Measurements from ENCODE around the gene PCNT.
"Not testable (repeated sequence)": the region's sequence is repeated elsewhere in the genome, so short reads cannot be mapped to it uniquely, and the experiment has no call there.

The PCNT gene

DNA sequence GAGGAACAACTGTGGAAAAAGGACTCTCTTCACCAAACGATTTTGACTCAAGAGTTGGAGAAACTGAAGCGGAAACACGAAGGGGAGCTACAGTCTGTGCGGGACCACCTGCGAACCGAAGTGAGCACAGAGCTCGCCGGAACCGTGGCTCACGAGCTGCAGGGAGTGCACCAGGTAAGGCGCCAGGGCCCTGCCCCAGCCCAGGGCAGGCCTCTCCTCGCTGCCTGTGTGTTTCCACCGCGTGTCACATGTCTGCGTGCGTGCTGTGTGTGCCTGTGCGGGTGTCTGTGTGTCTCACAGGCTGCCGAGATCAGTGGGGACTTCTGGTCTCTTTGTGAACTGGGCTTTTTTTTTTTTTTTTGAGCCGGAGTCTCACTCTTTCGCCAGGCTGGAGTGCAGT is 43.0 kb downstream of the PCNT start:
- no peaks in the 10 kb centered on the region for H3K27me3 ChIP-seq (ENCODE audit: control insufficient read depth, insufficient read depth, low read length)
- H3K4me3 ChIP-seq (ENCODE audit: low read length), result no peak overlapping the region
- H3K9ac ChIP-seq (ENCODE audit: low read length), result no peak overlapping the region
- H3K36me3 ChIP-seq (ENCODE audit: control insufficient read depth, low read depth, low read length), result peaks cover 52% of the 10 kb centered on the region
- H3K9me3 ChIP-seq (ENCODE audit: control insufficient read depth, low read depth, low read length), result no peaks in the 10 kb centered on the region
- H3K27ac ChIP-seq (ENCODE audit: low read length), result no peak overlapping the region
- no peaks in the 10 kb centered on the region for H3K4me1 ChIP-seq (ENCODE audit: control insufficient read depth, low read depth, low read length)

GRCh38 chr21:46368533-46369285 is 44.8 kb downstream of the PCNT start:
- Histone ChIP-seq H3K27me3 (ENCODE audit: control insufficient read depth, insufficient read depth, low read length) (no peaks in the 10 kb centered on the region), H3K9me3 (ENCODE audit: control insufficient read depth, low read depth, low read length) (no peaks in the 10 kb centered on the region), H3K27ac (ENCODE audit: low read length) (no peak overlapping the region), H3K4me3 (ENCODE audit: low read length) (no peak overlapping the region), H3K36me3 (ENCODE audit: control insufficient read depth, low read depth, low read length) (peaks cover 39% of the 10 kb centered on the region), H3K9ac (ENCODE audit: low read length) (no peak overlapping the region), H3K4me1 (ENCODE audit: control insufficient read depth, low read depth, low read length) (no peaks in the 10 kb centered on the region)

GRCh38 chr21:46369520-46370235 is 45.7 kb downstream of the PCNT start:
- Histone ChIP-seq H3K4me3 (ENCODE audit: low read length) (no peak overlapping the region), H3K27ac (ENCODE audit: low read length) (no peak overlapping the region), H3K4me1 (ENCODE audit: control insufficient read depth, low read depth, low read length) (no peaks in the 10 kb centered on the region), H3K27me3 (ENCODE audit: control insufficient read depth, insufficient read depth, low read length) (no peaks in the 10 kb centered on the region), H3K9me3 (ENCODE audit: control insufficient read depth, low read depth, low read length) (no peaks in the 10 kb centered on the region), H3K36me3 (ENCODE audit: control insufficient read depth, low read depth, low read length) (peaks cover 30% of the 10 kb centered on the region), H3K9ac (ENCODE audit: low read length) (no peak overlapping the region)

DNA sequence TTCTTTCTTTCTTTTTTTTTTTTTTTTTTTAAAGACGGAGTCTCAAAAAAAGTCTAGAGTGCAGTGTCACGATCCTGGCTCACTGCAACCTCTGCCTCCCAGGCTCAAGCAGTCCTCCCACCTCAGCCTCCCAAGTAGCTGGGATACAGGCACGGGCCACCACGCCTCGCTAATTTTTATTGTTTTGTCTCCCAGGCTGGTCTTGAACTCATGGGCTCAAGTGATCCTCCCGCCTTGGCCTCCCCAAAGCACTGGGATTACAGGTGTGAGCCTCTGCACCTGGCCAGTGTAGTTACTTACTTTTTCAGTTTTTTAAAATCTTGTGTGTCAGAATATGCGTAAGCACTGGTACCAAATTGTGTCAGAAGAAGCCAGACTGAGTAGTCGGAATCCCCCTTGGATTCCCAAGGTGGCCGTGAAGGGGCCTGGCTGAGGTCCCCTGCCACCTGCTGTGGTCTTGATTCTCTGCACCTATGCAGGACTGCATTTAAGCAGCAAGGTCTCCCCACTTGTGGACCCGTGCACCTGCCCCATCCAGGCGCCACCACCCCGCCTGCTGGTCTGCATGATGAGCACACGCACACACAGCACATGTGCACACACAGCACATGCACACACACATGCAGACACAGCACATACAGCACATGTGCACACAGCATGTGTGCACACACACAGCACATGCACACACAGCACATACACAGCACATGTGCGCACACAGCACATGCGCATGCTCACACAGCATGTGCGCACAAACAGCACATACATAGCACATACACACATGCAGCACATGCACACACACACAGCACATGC is 47.5 kb downstream of the PCNT start:
- Histone ChIP-seq H3K4me3 (ENCODE audit: low read length) (no peak overlapping the region), H3K9ac (ENCODE audit: low read length) (no peak overlapping the region), H3K9me3 (ENCODE audit: control insufficient read depth, low read depth, low read length) (no peaks in the 10 kb centered on the region), H3K27me3 (ENCODE audit: control insufficient read depth, insufficient read depth, low read length) (no peaks in the 10 kb centered on the region), H3K4me1 (ENCODE audit: control insufficient read depth, low read depth, low read length) (no peaks in the 10 kb centered on the region), H3K36me3 (ENCODE audit: control insufficient read depth, low read depth, low read length) (peaks cover 20% of the 10 kb centered on the region), H3K27ac (ENCODE audit: low read length) (no peak overlapping the region)

DNA sequence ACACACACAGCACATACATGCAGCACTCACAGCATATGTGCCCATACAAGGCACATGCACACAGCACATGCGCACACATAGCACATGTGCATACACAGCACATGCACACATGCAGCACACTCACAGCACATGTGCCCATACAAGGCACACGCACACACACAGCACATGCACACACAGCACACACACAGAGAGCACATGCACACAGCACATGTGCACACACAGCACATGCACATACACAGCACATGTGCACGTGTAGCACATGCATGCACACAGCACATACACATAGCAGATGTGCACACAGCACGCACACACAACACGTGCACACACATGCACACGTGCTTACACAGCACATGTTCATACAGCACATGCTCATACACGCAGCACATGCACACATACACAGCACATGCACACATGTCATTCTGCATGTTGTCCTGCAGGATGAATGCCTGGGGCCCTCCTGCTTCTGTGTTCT is 48.1 kb downstream of the PCNT start:
- no peak overlapping the region for H3K27ac ChIP-seq (ENCODE audit: low read length)
- peaks cover 13% of the 10 kb centered on the region for H3K36me3 ChIP-seq (ENCODE audit: control insufficient read depth, low read depth, low read length)
- no peaks in the 10 kb centered on the region for H3K4me1 ChIP-seq (ENCODE audit: control insufficient read depth, low read depth, low read length)
- no peaks in the 10 kb centered on the region for H3K27me3 ChIP-seq (ENCODE audit: control insufficient read depth, insufficient read depth, low read length)
- no peak overlapping the region for H3K4me3 ChIP-seq (ENCODE audit: low read length)
- H3K9me3 ChIP-seq (ENCODE audit: control insufficient read depth, low read depth, low read length), result no peaks in the 10 kb centered on the region
- H3K9ac ChIP-seq (ENCODE audit: low read length), result no peak overlapping the region

DNA sequence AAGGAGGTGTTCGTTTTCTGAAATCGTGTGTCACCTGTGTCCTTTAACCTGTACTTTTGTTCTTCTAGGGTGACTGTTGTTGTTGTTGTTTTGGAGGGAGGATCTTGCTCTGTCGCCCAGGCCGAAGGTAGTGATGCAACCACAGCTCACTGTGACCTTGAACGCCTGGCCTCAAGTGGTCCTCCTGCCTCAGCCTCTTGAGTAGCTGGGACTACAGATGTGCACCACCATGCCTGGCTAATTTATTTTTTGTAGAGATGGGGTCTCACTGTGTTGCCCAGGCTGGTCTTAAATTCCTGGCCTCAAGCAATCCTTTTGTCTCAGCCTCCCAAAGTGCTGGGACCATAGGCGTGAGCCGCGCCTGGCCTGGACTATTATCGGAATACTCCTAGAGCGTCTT is 49.0 kb downstream of the PCNT start:
- H3K27me3 ChIP-seq (ENCODE audit: control insufficient read depth, insufficient read depth, low read length); H3K36me3 ChIP-seq (ENCODE audit: control insufficient read depth, low read depth, low read length); H3K4me3 ChIP-seq (ENCODE audit: low read length); H3K9me3 ChIP-seq (ENCODE audit: control insufficient read depth, low read depth, low read length); H3K9ac ChIP-seq (ENCODE audit: low read length); H3K4me1 ChIP-seq (ENCODE audit: control insufficient read depth, low read depth, low read length); H3K27ac ChIP-seq (ENCODE audit: low read length): not testable (repeated sequence)

GRCh38 chr21:46374761-46375389 is 50.9 kb downstream of the PCNT start:
- no peak overlapping the region for H3K9ac ChIP-seq (ENCODE audit: low read length)
- H3K4me1 ChIP-seq (ENCODE audit: control insufficient read depth, low read depth, low read length), result no peaks in the 10 kb centered on the region
- no peaks in the 10 kb centered on the region for H3K9me3 ChIP-seq (ENCODE audit: control insufficient read depth, low read depth, low read length)
- no peak overlapping the region for H3K27ac ChIP-seq (ENCODE audit: low read length)
- no peaks in the 10 kb centered on the region for H3K27me3 ChIP-seq (ENCODE audit: control insufficient read depth, insufficient read depth, low read length)
- H3K4me3 ChIP-seq (ENCODE audit: low read length), result no peak overlapping the region
- peaks cover 5% of the 10 kb centered on the region for H3K36me3 ChIP-seq (ENCODE audit: control insufficient read depth, low read depth, low read length)

DNA sequence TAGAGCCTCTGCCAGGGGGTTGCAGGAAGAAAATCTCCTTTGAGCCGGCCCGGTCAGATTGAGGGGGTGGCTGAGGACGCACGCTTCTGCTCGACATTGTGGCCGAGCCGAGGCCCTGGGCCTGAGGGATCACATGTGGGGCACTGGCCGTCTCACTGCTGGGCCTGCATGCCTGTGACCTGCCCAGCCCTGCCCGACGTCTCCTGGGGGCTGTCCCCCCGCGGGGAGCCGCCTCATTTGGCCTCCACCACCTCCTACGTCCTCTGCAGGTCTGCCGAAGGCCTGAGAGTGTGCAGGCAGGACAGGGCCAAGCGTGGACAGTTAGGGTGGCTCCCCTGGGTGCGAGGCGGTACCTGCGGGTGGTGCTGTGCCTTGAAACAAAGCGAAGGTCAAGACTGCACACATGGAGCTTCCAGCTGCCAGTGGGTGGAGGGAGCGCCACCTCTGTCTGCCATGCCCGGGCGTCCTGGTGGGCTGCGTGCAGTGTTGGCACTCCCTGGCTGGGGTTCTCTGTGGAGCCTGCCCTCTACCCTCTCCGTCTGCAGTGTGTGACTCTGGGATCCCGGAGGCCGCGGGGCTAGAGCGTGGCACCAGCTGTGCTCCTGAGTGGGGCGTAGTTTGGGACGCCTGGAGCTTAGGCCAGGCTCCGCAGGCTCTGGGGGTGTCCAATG is 51.7 kb downstream of the PCNT start:
- no peak overlapping the region for H3K27ac ChIP-seq (ENCODE audit: low read length)
- H3K4me1 ChIP-seq (ENCODE audit: control insufficient read depth, low read depth, low read length), result no peaks in the 10 kb centered on the region
- H3K9me3 ChIP-seq (ENCODE audit: control insufficient read depth, low read depth, low read length), result no peaks in the 10 kb centered on the region
- H3K9ac ChIP-seq (ENCODE audit: low read length), result no peak overlapping the region
- no peaks in the 10 kb centered on the region for H3K27me3 ChIP-seq (ENCODE audit: control insufficient read depth, insufficient read depth, low read length)
- H3K4me3 ChIP-seq (ENCODE audit: low read length), result no peak overlapping the region
- H3K36me3 ChIP-seq (ENCODE audit: control insufficient read depth, low read depth, low read length), result peaks cover 5% of the 10 kb centered on the region

- H3K9me3 ChIP-seq (ENCODE audit: control insufficient read depth, low read depth, low read length), result no peaks in the 10 kb centered on the region
- peaks cover 1% of the 10 kb centered on the region for H3K4me1 ChIP-seq (ENCODE audit: control insufficient read depth, low read depth, low read length)
- no peak overlapping the region for H3K4me3 ChIP-seq (ENCODE audit: low read length)
- H3K36me3 ChIP-seq (ENCODE audit: control insufficient read depth, low read depth, low read length), result peaks cover 5% of the 10 kb centered on the region
- H3K9ac ChIP-seq (ENCODE audit: low read length), result no peak overlapping the region
- H3K27me3 ChIP-seq (ENCODE audit: control insufficient read depth, insufficient read depth, low read length), result no peaks in the 10 kb centered on the region
- no peak overlapping the region for H3K27ac ChIP-seq (ENCODE audit: low read length)
Measured at GRCh38 chr21:46376231-46376628, 52.3 kb downstream of the PCNT start.

GRCh38 chr21:46376856-46377453 is 53.0 kb downstream of the PCNT start:
- peaks cover 1% of the 10 kb centered on the region for H3K36me3 ChIP-seq (ENCODE audit: control insufficient read depth, low read depth, low read length)
- H3K9ac ChIP-seq (ENCODE audit: low read length), result no peak overlapping the region
- H3K27me3 ChIP-seq (ENCODE audit: control insufficient read depth, insufficient read depth, low read length), result no peaks in the 10 kb centered on the region
- H3K4me3 ChIP-seq (ENCODE audit: low read length), result no peak overlapping the region
- no peak overlapping the region for H3K27ac ChIP-seq (ENCODE audit: low read length)
- H3K4me1 ChIP-seq (ENCODE audit: control insufficient read depth, low read depth, low read length), result peaks cover 7% of the 10 kb centered on the region
- no peaks in the 10 kb centered on the region for H3K9me3 ChIP-seq (ENCODE audit: control insufficient read depth, low read depth, low read length)

All from iPS-18a (cell line).